Brain pericyte (primary cell): ENCODE results near the gene IMMP2L.
"Not testable (repeated sequence)": the region's sequence is repeated elsewhere in the genome, so short reads cannot be mapped to it uniquely, and the experiment has no call there.

ENCODE experiments used
- DNase-seq: peaks from one replicate; pipeline ENCODE4 v3.0.0-alpha.2; 2012; ENCODE audit warnings: low read depth, low spot score

Gene IMMP2L

DNA sequence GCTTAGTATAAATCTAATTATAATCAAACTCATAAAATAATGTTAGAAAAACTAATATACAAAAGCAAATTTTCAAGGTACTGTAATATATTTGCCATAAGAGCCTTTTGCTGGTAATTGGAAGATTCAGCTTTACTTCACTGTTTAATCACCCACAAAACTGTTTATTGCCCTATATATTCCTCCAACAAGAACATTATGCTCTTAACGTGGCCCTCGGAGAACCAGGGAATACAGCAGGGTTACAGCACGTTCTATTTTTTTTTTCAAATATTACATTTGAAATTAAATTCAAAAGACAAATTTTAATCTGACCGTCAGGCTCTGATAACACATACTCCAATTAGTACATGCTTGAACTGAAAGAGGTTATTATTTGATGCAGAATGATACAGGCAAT, 807.6 kb downstream of the IMMP2L start:
- DNase-seq: no peak

DNA sequence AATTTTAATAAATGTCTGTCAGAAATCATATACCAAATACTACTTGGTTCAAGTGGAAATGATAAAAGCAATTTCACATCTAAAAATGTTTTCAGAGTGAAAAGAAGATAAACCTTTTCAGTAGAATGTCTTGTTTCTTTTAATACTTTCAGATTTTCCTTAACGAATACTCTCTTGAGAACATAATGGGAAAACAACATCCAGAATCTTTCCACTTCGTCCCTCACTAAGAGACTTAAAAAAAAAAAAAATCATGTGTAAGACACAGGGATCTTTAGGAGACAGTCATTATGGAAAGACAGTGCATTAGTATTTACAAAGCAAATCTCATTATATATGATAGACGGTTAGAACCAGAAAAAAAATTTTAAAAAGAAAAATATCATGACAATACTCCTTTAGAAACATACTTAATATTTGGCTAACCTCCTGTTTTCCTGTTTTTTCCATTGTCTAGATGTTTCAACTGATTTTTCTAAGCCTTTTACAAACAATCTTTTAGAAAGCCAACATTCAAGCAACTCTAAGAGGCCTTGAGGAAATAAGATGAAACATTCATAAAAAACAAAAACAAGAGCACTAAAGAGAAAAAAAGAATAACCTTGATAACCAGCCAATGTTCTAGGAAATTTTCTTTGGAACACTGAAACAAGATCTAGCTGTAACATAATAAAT, 811.2 kb downstream of the IMMP2L start:
- DNase-seq: no peak

DNA sequence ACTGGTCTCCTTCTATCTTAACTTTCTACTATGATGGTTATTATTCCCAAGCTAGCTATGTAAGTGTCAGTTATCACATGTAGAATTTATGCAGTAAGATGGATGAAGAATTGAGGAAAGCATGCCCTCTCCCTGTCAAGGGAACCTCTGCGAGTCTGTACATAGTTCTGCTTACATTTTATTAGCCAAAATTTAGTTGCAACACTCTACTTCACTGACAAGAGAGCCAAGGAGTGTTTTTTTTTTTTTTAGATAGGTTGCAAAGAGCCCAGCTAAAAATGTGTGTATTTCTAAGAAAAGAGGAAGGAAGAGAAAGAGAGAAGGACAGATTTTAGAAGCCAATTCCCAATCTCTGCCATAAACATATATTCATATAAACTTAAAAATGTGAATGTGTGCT, 829.1 kb downstream of the IMMP2L start:
- DNase-seq: no peak

DNA sequence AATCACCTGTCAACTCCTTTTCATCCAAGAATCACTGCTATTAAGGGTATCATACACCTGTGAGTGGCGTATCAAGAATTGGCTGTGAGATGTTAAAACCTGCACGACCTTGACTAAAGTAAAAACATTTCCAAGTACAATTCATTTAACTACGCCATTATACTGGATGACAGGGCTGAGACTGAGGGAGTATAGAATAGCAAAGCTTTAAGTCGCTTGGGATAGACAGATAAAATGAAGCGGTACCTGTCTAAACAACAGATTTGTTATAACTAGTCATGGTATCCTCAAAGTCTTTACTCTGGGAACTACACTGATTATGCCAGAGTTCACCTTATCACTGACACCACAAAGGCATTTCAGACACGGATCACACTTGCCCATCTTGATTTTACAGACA, 837.5 kb downstream of the IMMP2L start:
- DNase-seq: no peak

DNA sequence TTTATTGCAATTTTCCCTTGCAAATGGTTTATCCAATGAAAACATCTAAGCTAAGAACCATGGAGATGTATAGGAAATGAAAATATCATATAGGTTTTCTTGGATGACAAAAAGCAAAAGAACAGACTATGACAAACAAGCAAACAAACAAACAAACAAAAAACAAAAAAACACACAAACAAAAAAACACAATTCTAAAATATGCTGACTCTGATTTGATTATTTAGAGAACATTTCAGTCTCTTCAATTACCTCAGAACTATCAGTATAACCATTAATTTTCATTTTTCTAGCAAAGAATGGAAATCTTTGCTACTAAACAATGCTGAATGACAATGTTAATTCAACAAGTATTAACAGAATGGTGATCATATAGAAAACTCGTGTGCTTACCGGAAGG, 840.9 kb downstream of the IMMP2L start:
- DNase-seq: no peak

DNA sequence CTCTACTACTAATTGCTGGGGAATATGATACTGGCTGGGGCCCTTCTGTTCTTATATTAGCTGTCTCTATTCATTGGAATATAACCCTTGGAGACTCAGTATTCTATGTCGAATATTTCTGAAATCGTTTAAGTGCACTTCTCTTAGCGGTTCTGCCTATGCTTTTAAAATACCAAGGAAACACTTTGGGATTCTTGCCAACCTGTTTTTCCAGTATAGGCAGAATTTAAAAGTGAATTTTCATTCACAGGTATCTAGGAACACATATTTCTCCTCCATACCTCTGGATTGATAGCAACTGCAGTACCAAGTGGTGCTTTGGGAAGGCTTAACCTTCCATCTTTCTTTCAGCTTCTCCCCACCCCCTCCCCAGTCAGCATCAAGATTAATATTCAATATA, 841.7 kb downstream of the IMMP2L start:
- DNase-seq: no peak

DNA sequence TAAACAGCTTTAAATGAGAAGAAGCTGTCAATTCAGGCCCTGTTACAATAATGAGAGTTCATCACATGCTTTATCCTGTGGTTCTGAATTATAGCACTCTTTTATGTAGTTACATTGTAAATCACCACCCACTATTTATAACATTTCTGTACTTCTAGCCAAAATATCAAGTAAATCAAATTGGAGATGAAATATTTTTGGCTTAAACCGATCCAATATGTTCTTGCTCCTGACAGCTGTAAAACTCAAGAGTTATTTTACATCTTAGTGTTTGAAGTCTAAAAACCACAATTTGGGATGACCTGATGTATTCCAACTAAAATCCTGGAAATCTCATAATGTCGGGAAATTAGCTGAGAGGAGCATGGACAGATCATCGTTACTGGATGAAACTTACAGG, 842.6 kb downstream of the IMMP2L start:
- DNase-seq: no peak

DNA sequence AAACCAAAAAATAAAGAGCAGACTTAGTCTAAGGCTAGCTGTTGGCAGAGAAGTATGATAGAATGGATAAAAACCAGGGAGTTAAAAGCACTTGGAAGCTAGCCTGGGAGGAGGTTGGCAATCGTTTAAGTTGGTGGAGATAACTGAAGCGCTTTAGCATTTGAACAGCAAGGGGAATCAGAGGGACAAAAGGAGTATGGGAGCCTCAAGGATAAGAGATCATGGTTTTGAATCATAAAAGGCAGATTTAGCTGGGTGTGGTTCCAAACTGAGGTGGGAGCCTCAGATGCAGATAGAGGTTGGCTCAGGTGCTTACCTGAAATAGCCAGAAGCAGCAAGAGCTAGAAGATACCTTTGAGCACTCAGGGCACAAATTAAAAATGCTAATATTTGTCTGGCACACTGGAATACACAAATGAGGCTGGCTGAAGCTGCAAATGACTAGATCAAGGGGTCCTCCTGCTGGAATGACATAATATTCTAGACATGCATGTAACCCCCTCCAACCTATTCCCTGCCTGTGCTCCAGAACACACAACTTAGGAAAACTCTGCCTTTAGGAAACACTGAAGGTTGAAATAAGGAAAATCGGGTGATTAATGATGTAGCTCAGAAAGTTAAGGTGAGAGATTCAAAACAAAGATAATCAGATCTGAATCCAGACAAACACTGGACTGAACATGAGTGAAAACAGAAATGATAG, 843.6 kb downstream of the IMMP2L start:
- no peak for DNase-seq

DNA sequence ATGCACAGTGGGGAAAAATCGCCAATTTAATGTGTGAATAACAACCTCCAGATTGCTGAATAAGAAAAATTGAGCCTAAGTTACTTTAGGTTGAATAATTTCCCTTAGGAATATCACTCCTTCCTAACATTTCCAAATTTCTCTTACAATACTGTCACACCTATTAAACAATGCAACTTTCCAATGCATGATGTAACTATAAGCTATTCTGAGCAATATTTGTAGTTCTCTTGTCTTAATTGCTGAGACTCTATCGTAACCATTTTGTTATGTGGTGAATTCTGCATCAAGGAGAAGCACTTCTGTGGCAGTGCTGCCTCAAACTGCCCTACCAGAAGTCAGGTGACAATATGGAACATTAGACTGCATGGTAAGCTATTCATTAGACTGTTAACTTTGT, 858.1 kb downstream of the IMMP2L start:
- DNase-seq: no peak

DNA sequence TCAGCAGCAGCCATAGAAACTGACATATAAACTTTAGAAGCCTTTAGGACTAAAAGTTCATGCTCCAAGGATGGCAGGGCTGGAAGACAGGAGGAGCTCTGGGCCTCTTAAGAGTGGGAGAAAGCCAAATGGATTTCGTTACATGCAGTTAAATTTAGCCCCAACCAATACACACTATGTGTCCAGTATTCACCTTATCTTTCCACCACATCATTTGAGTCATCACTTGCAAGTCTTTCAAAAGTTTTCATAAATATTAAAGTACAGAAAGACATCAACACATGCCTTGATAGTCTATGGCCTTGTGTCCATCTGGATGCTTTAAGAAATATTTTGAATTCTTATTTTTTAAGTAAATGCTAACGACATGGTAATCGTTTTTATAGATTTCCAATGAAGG, 863.7 kb downstream of the IMMP2L start:
- no peak for DNase-seq

DNA sequence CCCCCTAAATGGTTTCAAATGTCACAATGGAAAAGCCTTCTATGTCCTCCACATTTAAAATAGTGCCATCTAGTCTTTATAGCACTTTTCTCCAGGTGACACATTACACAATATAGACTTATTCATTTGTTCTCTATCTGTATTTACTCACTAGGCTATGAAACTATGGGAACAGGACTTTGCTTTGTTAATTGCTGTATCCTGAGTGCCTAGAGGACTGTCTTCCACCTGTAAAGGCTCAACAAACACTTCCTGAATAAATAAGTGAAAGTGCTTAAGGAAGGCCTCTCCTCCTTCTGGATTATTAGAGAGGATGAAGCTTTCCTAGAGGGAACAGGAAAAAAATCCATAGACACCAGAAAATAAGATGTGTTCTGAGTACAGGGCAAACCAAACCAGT, 868.9 kb downstream of the IMMP2L start:
- DNase-seq: no peak

DNA sequence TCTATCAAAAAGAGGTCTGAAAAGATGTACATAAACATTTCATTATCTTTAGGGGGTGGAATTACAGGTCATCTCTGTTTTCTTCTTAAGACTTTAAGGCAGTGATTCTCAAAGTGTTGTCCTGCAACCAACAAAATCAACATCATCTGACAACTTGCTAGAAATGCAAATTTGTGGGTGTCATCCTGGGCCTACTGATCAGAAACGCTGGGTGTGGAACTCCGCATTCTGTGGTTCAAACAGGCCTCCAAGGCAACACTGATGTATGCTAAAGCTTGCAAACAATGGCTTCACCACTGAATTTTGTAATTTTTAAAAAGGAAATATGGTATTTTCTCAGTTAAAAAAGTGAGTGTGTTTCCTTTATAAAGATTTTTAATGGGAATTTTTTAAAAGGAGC, 873.4 kb downstream of the IMMP2L start:
- no peak for DNase-seq

DNA sequence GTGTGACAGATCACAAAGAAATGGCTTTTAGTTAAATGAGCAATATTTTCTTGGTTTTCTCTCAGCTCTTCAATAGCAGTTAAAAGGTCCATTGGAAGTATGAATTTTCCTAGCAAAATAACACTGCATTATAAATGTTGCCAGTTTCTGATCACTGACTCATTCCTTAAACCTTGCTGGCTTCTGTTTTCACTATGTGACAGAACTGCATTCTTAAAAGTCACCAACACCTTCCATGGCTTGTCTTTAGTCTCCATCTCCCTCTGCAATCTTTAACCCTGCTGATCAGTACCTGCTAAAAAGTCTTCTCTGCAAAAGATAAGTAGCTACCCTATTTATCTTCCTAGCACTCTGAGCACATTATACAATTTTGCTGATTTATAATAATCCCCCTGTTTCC, 876.4 kb downstream of the IMMP2L start:
- DNase-seq: no peak

DNA sequence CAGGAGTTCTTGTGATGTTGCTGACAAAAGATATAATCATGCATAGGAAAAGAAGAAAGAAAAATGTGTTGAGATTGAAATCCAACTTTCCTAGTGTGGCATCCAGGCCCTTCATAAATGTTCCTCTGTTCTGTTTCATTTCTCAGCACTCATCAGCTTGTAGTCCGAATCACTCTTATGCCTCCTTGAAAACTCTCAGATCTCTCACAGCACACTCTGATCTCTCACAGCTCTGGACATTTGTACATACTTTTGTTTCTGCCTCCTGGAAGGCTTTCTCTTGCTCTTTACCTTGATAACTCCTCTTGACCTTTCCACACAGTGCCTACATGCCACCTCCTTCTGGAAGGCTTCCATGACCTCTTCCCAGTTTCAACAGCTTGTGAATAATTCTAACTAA, 880.4 kb downstream of the IMMP2L start:
- no peak for DNase-seq

DNA sequence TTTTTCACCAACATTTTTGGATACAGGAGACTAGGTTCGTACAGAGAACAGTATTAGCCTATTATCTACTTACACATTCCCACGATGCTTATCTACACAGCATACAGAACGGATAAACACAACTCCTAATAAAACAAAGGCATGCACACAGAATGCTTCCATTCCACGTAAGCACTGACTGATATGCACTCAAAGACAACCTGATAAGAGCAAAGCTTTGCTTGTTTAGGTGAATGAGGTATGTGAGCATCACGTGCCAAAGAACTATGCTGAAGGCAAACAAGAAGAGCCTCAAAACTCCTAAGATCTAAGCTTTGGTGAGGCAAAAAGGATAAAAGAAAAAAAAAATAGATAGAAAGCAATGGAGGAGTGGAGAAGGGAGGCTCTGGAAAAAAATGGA, 884.9 kb downstream of the IMMP2L start:
- no peak for DNase-seq

DNA sequence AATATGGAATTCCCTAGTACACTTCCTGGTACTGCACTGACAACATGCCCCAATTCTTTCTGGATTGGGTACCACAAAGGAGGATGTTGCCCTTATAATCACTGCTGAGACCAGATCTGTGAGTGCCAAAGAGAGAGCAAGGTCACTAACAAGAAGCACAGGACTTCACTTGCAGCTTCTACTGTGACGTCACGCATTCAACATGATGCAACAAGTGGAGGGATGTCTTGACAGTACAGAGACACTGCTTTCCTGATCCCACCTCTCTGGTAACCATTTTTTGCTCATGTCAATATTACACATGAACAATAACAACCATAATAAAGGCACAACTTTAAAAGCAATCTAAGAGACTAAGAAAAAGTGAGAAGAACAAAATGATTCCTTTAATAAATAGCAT, 885.5 kb downstream of the IMMP2L start:
- no peak for DNase-seq

DNA sequence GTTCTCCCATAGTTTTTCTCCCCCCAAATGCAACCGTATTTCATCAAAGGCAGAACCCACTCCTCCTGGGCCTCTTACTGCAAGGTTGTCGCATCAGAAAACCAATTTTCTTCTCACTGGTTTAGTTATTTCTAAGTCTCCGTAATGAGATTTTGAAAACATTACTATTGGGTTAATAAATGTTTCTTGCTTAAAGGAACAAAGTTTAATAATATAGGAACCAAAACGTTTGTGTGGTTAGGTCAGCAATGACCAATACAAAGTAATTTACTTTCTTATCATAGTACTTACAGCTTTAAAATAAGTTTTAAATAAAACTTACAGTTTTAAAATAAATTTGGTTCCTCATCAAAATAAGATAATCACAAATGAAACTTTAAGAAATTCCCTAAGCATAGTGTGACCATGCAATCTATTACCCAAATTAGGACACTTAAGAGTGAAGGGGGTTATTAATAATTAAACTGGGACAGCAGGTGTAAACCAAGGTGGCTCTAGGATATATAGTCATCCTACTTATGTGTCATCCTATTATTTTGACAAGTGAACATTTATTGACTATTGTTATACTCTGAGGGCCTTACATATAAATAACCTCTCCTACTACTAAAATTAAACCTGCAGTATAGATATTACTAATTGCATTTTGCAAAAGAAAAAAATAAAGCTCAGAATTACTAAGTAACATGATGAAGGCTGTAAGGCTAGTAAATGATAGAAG, 886.7 kb downstream of the IMMP2L start:
- DNase-seq: no peak

DNA sequence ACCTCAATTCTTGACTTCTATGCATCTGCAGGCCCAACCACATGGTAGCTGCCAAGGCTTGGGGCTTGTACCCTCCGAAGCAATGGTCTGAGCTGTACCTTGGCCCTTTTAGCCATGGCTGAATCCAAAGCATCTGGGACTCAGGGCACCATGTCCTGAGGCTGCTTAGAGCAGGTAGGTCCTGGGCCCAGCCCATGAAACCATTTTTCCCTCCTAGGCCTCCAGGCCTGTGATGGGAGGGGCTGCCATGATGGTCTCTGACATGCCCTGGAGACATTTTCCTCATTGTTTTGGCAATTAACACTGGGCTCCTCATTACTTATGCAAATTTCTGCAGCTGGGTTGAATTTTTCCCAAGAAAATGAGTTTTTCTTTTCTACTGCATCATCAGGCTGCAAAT, 889.1 kb downstream of the IMMP2L start:
- DNase-seq: no peak

DNA sequence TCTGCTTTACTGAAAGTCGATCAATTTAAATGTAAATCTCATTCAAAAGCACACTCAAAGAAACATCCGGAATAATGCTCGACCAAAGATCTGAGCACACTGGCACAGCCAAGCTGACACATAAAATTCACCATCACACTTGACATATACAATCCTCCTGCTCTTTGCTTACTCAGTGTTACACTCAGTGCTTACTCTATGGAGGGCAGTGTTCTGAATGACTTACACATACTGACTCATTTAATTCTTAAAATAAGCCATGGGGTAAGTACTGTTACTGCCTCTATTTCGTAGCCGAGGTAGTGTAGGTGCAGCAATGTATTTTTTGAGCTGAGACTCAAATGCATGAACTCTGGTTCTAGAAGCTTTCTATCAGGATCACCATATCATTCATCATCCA, 892.9 kb downstream of the IMMP2L start:
- DNase-seq: no peak

DNA sequence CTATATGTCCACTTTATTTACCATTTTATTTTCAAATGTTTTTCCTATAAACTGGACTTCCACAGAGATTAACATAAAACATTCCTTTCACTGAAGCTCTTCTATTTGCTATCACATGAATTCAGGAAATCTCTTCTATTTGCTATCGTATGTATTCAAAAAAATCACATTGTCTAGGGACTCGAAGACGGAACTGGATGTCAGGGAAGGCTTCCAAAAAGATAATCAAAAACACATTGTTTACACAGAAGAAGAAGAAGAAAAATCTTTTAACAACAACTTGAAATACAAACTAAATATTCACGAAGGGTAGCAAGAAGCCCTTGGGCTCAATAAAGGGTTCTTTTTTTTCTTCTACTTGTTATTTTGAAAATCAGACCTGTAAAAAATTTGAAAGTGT, 897.5 kb downstream of the IMMP2L start:
- no peak for DNase-seq

DNA sequence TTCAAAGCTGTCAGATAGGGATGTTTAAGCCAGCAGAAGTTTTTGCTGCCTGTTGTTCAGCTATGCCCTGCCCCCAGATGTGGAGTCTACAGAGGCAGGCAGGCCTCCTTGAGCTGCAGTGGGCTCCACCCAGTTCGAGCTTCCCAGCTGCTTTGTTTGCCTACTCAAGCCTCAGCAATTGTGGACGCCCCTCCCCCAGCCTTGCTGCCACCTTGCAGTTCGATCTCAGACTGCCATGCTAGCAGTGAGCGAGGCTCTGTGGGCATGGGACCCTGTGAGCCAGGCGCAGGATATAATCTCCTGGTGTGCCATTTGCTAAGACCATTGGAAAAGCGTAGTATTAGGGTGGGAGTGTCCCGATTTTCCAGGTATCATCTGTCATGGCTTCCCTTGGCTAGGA, 901.7 kb downstream of the IMMP2L start:
- DNase-seq: not testable (repeated sequence)

DNA sequence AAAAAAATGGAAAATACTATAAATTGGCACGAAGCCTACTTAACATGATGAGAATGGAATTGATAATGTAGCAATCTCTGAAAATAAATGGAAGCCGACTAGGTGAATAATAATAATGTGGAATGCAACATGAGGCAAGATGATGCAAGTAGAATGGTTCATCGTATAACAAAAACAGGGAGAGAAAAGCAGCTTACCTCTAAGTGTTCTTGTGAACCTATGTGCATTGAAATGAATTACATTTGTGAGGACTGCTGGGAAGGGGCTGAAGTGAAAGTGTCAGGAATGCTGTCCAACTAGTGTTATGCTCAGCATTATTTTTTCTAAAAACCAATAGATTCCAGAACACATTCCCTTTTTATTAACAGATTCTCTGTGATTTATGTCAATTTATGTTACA, 912.0 kb downstream of the IMMP2L start:
- no peak for DNase-seq

DNA sequence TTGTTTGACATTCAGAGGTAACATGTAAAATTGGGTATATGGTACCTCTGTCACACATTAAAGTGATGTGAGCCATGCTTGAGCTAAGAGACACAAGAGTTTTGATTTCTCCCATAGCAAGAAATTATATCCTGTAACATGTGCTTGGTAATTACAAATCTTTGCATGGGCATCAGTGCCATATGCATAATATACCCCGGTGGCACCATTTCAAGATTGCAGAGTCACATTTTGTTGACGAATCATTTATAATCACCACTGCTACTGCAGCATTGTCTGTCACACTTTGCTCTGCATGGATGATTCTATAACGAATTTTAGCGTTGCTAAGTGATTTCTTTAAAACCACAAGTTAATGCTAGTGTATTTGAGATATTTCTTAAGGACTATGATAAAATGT, 915.0 kb downstream of the IMMP2L start:
- DNase-seq: no peak
